ENCODE measurements around the gene CRACR2A. TPM values are rescaled to one million over a fixed set of nuclear protein-coding genes. Genes with fewer than 3 reads are reported as not detected.
A peak's percentile ranks its signal among the peaks of the same experiment; 100 is the strongest.

Gene CRACR2A
- total RNA-seq, 2 donors from 2014 or later = 52.8 to 54.8 TPM

GRCh38 chr12:3726456-3726855 lies 26.5 kb downstream of the CRACR2A start:
- peaks cover 19% of the 10 kb centered on the region for H3K36me3 Mint-ChIP-seq (ENCODE audit: low read depth)
- H3K27me3 Mint-ChIP-seq = no peaks in the 10 kb centered on the region
- ATAC-seq = no peak
- no peak for DNase-seq
- H3K4me1 Mint-ChIP-seq = peaks cover 33% of the 10 kb centered on the region
- no peak overlapping the region for H3K4me3 Mint-ChIP-seq
- H3K9me3 ChIP-seq (ENCODE audit: control insufficient read depth, low read length, poor library complexity, severe bottlenecking) = peaks cover 3% of the 10 kb centered on the region
- H3K27ac Mint-ChIP-seq = peak overlapping the region; percentile 82

GRCh38 chr12:3725388-3726115 lies 27.4 kb downstream of the CRACR2A start:
- Mint-ChIP-seq H3K27me3 (no peaks in the 10 kb centered on the region), H3K4me3 (no peak overlapping the region), H3K36me3 (ENCODE audit: low read depth) (peaks cover 23% of the 10 kb centered on the region), H3K27ac (peak overlapping the region; percentile 14), H3K4me1 (peaks cover 30% of the 10 kb centered on the region)
- ATAC-seq = no peak
- peaks cover 3% of the 10 kb centered on the region for H3K9me3 ChIP-seq (ENCODE audit: control insufficient read depth, low read length, poor library complexity, severe bottlenecking)
- no peak for DNase-seq

GRCh38 chr12:3723916-3724805 lies 28.7 kb downstream of the CRACR2A start:
- H3K4me1 Mint-ChIP-seq = peaks cover 33% of the 10 kb centered on the region
- peak overlapping the region; percentile 39 for H3K27ac Mint-ChIP-seq
- ATAC-seq (no peak), DNase-seq (no peak)
- H3K27me3 Mint-ChIP-seq = no peaks in the 10 kb centered on the region
- H3K36me3 Mint-ChIP-seq (ENCODE audit: low read depth) = peaks cover 24% of the 10 kb centered on the region
- no peak overlapping the region for H3K4me3 Mint-ChIP-seq
- H3K9me3 ChIP-seq (ENCODE audit: control insufficient read depth, low read length, poor library complexity, severe bottlenecking) = peaks cover 3% of the 10 kb centered on the region

GRCh38 chr12:3722368-3722767 lies 30.5 kb downstream of the CRACR2A start:
- Mint-ChIP-seq H3K27me3 (no peaks in the 10 kb centered on the region), H3K4me3 (no peak overlapping the region), H3K4me1 (peaks cover 30% of the 10 kb centered on the region), H3K36me3 (ENCODE audit: low read depth) (peaks cover 21% of the 10 kb centered on the region), H3K27ac (no peak overlapping the region)
- peaks cover 3% of the 10 kb centered on the region for H3K9me3 ChIP-seq (ENCODE audit: control insufficient read depth, low read length, poor library complexity, severe bottlenecking)
- DNase-seq = no peak
- no peak for ATAC-seq

GRCh38 chr12:3720772-3721171 lies 32.1 kb downstream of the CRACR2A start:
- peaks cover 24% of the 10 kb centered on the region for H3K4me1 Mint-ChIP-seq
- ATAC-seq (no peak), DNase-seq (no peak)
- H3K27me3 Mint-ChIP-seq = no peaks in the 10 kb centered on the region
- no peak overlapping the region for H3K4me3 Mint-ChIP-seq
- H3K36me3 Mint-ChIP-seq (ENCODE audit: low read depth) = peaks cover 16% of the 10 kb centered on the region
- peak overlapping the region; percentile 63 for H3K27ac Mint-ChIP-seq
- peaks cover 3% of the 10 kb centered on the region for H3K9me3 ChIP-seq (ENCODE audit: control insufficient read depth, low read length, poor library complexity, severe bottlenecking)

GRCh38 chr12:3718100-3718499 lies 34.8 kb downstream of the CRACR2A start:
- H3K9me3 ChIP-seq (ENCODE audit: control insufficient read depth, low read length, poor library complexity, severe bottlenecking) = peaks cover 1% of the 10 kb centered on the region
- DNase-seq (no peak), ATAC-seq (peak; percentile 67)
- Mint-ChIP-seq H3K27ac (peak overlapping the region; percentile 68), H3K27me3 (no peaks in the 10 kb centered on the region), H3K4me1 (peaks cover 28% of the 10 kb centered on the region), H3K36me3 (ENCODE audit: low read depth) (peaks cover 11% of the 10 kb centered on the region), H3K4me3 (no peak overlapping the region)

GRCh38 chr12:3717283-3717898 lies 35.5 kb downstream of the CRACR2A start:
- H3K27me3 Mint-ChIP-seq = no peaks in the 10 kb centered on the region
- H3K4me1 Mint-ChIP-seq = peaks cover 28% of the 10 kb centered on the region
- H3K9me3 ChIP-seq (ENCODE audit: control insufficient read depth, low read length, poor library complexity, severe bottlenecking) = no peaks in the 10 kb centered on the region
- H3K27ac Mint-ChIP-seq = peak overlapping the region; percentile 43
- no peak for DNase-seq
- no peak overlapping the region for H3K4me3 Mint-ChIP-seq
- ATAC-seq = no peak
- H3K36me3 Mint-ChIP-seq (ENCODE audit: low read depth) = peaks cover 11% of the 10 kb centered on the region

- no peaks in the 10 kb centered on the region for H3K9me3 ChIP-seq (ENCODE audit: control insufficient read depth, low read length, poor library complexity, severe bottlenecking)
- Mint-ChIP-seq H3K27ac (no peak overlapping the region), H3K27me3 (no peaks in the 10 kb centered on the region), H3K36me3 (ENCODE audit: low read depth) (peaks cover 11% of the 10 kb centered on the region), H3K4me3 (no peak overlapping the region), H3K4me1 (peaks cover 35% of the 10 kb centered on the region)
- ATAC-seq (no peak), DNase-seq (no peak)
These were observed 36.9 kb downstream of the CRACR2A start for GRCh38 chr12:3715999-3716398.

- no peaks in the 10 kb centered on the region for H3K9me3 ChIP-seq (ENCODE audit: control insufficient read depth, low read length, poor library complexity, severe bottlenecking)
- Mint-ChIP-seq H3K27ac (no peak overlapping the region), H3K36me3 (ENCODE audit: low read depth) (peaks cover 10% of the 10 kb centered on the region), H3K27me3 (no peaks in the 10 kb centered on the region), H3K4me1 (peaks cover 30% of the 10 kb centered on the region), H3K4me3 (no peak overlapping the region)
- DNase-seq = no peak
- no peak for ATAC-seq
These were observed 39.0 kb downstream of the CRACR2A start for GRCh38 chr12:3713947-3714346.

- DNase-seq = no peak
- Mint-ChIP-seq H3K4me3 (no peak overlapping the region), H3K36me3 (ENCODE audit: low read depth) (peaks cover 10% of the 10 kb centered on the region), H3K4me1 (peaks cover 29% of the 10 kb centered on the region), H3K27ac (no peak overlapping the region), H3K27me3 (no peaks in the 10 kb centered on the region)
- ATAC-seq = no peak
- no peaks in the 10 kb centered on the region for H3K9me3 ChIP-seq (ENCODE audit: control insufficient read depth, low read length, poor library complexity, severe bottlenecking)
These were observed 39.4 kb downstream of the CRACR2A start for GRCh38 chr12:3713483-3713882.

GRCh38 chr12:3712209-3712992 lies 40.5 kb downstream of the CRACR2A start:
- H3K9me3 ChIP-seq (ENCODE audit: control insufficient read depth, low read length, poor library complexity, severe bottlenecking) = no peaks in the 10 kb centered on the region
- H3K27me3 Mint-ChIP-seq = no peaks in the 10 kb centered on the region
- H3K4me1 Mint-ChIP-seq = peaks cover 30% of the 10 kb centered on the region
- H3K36me3 Mint-ChIP-seq (ENCODE audit: low read depth) = peaks cover 10% of the 10 kb centered on the region
- no peak for ATAC-seq
- no peak overlapping the region for H3K4me3 Mint-ChIP-seq
- no peak overlapping the region for H3K27ac Mint-ChIP-seq
- no peak for DNase-seq

GRCh38 chr12:3705354-3705675 lies 47.6 kb downstream of the CRACR2A start:
- H3K4me3 Mint-ChIP-seq = no peak overlapping the region
- ATAC-seq (no peak), DNase-seq (no peak)
- H3K27ac Mint-ChIP-seq = no peak overlapping the region
- peaks cover 3% of the 10 kb centered on the region for H3K36me3 Mint-ChIP-seq (ENCODE audit: low read depth)
- H3K4me1 Mint-ChIP-seq = peaks cover 29% of the 10 kb centered on the region
- no peaks in the 10 kb centered on the region for H3K9me3 ChIP-seq (ENCODE audit: control insufficient read depth, low read length, poor library complexity, severe bottlenecking)
- H3K27me3 Mint-ChIP-seq = no peaks in the 10 kb centered on the region
